DMS 273 (cell line): Measurements from ENCODE around the gene HP1BP3.

ENCODE experiments used
- DNase-seq: peaks from one replicate; lab custom pipeline; 2025; ENCODE audit not compliant: unreplicated experiment; lab: John Stamatoyannopoulos, UW

HP1BP3 gene

GRCh38 chr1:20696397-20697333 is 90.4 kb downstream of the HP1BP3 start:
- DNase-seq: peak; percentile 97

DNA sequence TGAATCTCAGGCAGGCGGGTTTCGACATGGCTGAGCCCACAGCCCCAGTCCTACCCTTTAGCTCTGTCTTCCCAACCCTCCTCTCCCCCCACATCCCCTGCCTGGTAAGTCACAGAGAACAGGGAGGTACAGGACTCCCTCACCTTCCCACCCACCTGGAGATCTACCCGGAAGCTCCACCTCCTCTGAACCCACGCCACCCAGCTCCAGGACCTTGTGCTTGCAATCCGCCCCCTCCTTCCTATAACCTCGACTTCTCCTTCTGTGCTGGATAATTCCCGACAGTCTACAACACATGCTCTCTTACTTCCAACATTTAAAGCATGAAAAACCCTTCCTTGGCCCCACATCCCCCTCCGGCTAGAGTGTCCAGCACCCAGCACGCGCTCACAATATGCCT is 91.6 kb downstream of the HP1BP3 start:
- DNase-seq: no peak

DNA sequence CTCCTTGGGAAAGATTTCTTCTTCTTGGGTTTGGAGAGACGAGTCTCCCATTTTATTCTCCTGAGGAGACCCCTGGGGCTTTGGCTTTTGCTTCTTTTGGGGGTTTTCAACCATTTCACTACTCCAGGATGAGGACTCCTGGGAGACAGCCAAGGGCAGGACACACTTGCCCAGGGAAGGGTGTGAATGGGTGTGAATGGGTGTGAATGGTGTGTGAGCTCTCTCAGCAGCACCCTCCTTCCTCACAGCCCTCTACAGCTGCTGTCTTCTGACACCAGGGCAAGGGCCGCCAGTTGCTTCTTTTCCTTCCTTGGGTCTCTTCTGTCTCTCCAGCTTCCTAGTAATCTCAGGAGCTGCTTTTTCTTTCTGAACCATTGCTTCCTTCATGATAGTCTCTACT is 93.5 kb downstream of the HP1BP3 start:
- DNase-seq: no peak
